Motor neuron (in vitro differentiated cells): ENCODE data around the gene PTPRM. TPM values are rescaled to one million over a fixed set of nuclear protein-coding genes. Genes with fewer than 3 reads are reported as not detected.
"Not testable (repeated sequence)": the region's sequence is repeated elsewhere in the genome, so short reads cannot be mapped to it uniquely, and the experiment has no call there.

Source experiments
- ATAC-seq, 8 experiments: fragments of 200-7000 bp; cut with Tn5 transposase; replicated peaks in 6 of 8; 2 replicates each; pipeline ENCODE4 v1.8.0; 2021; ENCODE audit warnings: mild to moderate bottlenecking in 8 of 8, moderate library complexity in 8 of 8
- H3K27ac ChIP-seq, 2 donors: fragments of 250-450 bp; sonication (Bioruptor Pico); 2 replicates each; pipeline ENCODE4 v1.9.0; 2021; ENCODE audit warnings: antibody characterized with exemption in 2 of 2, mild to moderate bottlenecking in 2 of 2, moderate library complexity in 1 of 2
- H3K4me1 ChIP-seq, 2 donors: fragments of 250-450 bp; sonication (Bioruptor Pico); replicated peaks in 1 of 2; 2 replicates each; pipeline ENCODE4 v1.6.1; 2021; ENCODE audit warnings: antibody characterized with exemption in 2 of 2, mild to moderate bottlenecking in 2 of 2, moderate library complexity in 1 of 2
- H3K4me3 ChIP-seq, 5 donors: fragments of 250-450 bp; sonication (Bioruptor Pico); 2 replicates each; pipeline ENCODE4 v1.9.0; 2021; ENCODE audit warnings: antibody characterized with exemption in 5 of 5, mild to moderate bottlenecking in 5 of 5, moderate library complexity in 4 of 5
- WGBS, 10 experiments: fragments of 450-650 bp; shearing (Covaris generic); methylation state at CpG; one replicate each; pipeline ENCODE4 v1.0.0; 2022; 5-methylcytosine and 5-hydroxymethylcytosine counted together
- in situ Hi-C, 9 experiments: fragments of 400-800 bp; cut with MboI; loops; one replicate each; pipeline ENCODE4 v1.15.0; 2021; ENCODE audit warnings: low sequenced_read_pairs in 9 of 9, low pct_unique_long_range_greater_than_20kb in 2 of 9; ENCODE audit not compliant: unreplicated experiment in 9 of 9
- total RNA-seq, 8 experiments: library from RNA; unstranded; fragments of 300-600 nt; gene quantifications; 2 replicates each; pipeline versions ENCODE4 v1.2.3 to v1.2.4, GENCODE V29; 2022

The PTPRM gene
- total RNA-seq, 8 experiments from 2014 or later = 12.9 to 106 (median 66.9) TPM

DNA sequence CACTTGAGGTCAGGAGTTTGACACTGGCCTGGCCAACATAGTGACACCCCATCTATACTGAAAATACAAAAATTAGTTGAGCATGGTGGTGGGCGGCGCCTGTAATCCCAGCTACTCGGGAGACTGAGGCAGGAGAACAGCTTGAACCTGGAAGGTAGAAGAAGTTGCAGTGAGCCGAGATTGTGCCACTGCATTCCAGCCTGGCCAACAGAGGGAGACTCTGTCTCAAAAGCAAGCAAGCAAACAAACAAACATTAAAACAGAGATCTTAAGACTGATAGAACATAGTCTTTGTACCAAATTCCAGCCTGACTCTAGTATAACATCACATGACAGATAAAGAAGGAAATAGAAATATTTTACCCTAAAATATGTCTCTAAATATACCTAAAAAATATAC lies 168.1 kb downstream of the PTPRM start:
- no peak overlapping the region for H3K27ac ChIP-seq
- ATAC-seq = peak in 3 of 8 experiments; percentile 25 to 63 (median 31)
- in situ Hi-C loops = no loop called here
- 33 to 100% (median 93%) methylated on average over 1 to 4 of the region's 4 CpGs; no CpG with 5 or more reads in 2 of the 10 experiments for WGBS, 10 experiments
- no peaks in the 10 kb centered on the region for H3K4me1 ChIP-seq
- H3K4me3 ChIP-seq = no peak overlapping the region

DNA sequence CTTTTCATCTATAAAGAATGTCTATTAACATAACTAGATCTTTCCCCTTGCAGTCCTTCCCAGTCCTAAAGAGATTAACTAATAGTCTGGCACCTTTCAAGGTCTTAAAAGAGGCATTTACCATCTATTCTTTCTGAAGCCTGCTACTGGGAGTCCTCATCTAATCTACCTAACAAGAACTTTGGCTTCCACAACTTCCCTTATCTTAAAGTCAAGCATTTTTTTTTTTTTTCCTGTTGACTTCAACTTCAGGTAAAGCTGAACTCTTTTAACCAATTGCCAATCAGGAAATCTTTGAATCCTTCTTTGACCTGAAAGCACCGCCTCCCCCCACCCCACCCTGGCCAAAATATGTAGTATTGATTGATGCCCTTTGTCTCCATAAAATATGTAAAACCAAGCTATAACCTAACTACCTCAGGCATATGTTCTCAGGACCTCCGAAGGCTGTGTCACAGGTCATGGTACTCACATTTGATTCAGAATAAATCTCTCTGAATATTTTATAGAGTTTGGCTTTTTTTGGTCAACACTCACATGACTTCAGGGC lies 168.6 kb downstream of the PTPRM start:
- in situ Hi-C loops = no loop called here
- WGBS, 10 experiments = 40 to 100% (median 90%) methylated on average over 1 to 2 of the region's 2 CpGs; no CpG with 5 or more reads in 1 of the 10 experiments
- ATAC-seq = no peak
- Histone ChIP-seq H3K27ac (no peak overlapping the region), H3K4me3 (no peak overlapping the region), H3K4me1 (no peaks in the 10 kb centered on the region)

DNA sequence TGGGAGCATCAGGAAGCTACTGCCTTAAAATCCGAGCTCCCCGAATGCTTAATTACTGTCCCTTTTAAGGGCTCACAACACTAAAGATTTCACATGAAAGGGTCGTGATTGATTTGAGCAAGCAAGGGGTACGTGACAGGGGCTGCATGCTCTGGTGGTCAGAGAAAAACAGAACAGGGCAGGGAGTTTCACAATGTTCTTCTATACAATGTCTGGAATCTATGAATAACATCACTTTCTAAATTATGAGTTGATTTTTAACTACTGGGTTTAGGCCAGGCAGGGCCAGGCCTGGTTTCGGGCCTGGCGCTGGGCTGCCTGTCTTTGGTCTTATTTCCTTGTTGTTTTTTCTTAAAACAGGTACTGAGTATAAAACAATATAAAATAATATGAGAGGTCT lies 169.4 kb downstream of the PTPRM start:
- WGBS, 10 experiments = 60 to 100% (median 89%) methylated on average over 1 to 6 of the region's 6 CpGs; no CpG with 5 or more reads in 1 of the 10 experiments
- H3K27ac ChIP-seq, H3K4me1 ChIP-seq, ATAC-seq, in situ Hi-C loops, H3K4me3 ChIP-seq: not testable (repeated sequence)

DNA sequence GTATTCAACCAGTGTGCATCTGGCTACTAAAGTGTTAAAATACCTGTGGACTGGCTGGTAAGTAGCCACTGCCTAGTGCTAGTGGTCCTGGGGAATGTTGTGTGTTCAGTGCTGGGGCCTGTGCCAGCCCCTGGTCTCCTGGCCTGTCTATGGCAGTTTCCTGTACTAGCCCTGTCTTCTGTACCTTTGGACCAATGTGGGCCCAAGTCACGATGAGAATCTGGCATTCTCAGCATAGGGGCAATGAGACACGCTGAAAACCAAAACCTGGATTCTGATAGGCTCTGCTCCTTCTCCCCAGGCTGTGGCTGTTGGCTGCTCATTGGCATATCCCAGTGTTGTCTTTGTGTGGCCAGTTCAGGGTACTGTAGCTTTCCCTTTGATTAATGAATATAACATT lies 170.4 kb downstream of the PTPRM start:
- 81 to 100% (median 100%) methylated on average over 1 to 2 of the region's 2 CpGs; no CpG with 5 or more reads in 4 of the 10 experiments for WGBS, 10 experiments
- no peak for ATAC-seq
- Histone ChIP-seq H3K4me3 (no peak overlapping the region), H3K27ac (no peak overlapping the region), H3K4me1 (peaks cover 0 to 14% of the 10 kb centered on the region in 2 donors)
- in situ Hi-C loops = no loop called here

DNA sequence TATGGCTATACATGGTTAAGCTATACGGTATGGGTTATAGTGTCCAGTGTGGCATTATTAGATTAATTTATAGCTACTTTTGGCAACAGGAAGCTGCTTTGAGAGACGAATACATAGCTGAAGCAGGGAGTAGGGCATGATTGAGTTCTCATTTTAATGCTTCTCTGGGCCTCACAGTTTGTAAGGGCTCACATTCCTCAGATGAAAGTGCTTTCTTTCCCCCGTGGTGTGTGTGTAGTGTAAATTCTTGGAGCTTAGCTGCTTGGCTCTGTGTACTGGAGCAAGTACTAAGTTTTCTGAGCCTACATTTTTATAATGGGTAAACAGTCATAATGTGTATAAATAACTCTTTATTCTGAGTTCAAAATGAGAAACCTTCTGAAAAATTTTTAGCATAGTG lies 173.7 kb downstream of the PTPRM start:
- Histone ChIP-seq H3K4me1 (peaks cover 0 to 14% of the 10 kb centered on the region in 2 donors), H3K4me3 (no peak overlapping the region), H3K27ac (no peak overlapping the region)
- in situ Hi-C loops = no loop called here
- ATAC-seq = peak in 3 of 8 experiments; percentile 26 to 94 (median 30)
- 20 to 100% (median 63%) methylated on average over 1 to 3 of the region's 3 CpGs; no CpG with 5 or more reads in 2 of the 10 experiments for WGBS, 10 experiments

DNA sequence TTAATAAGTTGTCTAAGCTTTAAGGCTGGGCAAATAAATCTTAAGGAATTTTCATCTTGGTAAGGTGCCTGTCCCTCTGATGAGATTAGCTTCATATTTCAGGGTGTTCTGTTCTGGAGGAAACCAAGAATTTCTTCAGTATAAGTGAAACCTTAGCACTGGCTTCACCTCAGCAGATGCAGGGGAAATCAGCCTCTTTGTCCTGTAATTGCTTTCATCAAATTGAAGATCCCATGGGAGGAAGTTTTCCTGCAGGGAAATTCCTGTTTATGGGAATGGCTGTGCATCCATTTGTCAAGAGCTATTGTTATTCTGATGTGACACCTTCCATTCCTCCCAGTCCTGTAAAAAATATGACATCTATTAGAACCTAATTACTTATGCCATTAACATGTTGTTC lies 174.5 kb downstream of the PTPRM start:
- in situ Hi-C loops = no loop called here
- peak in 2 of 8 experiments; percentile 6 to 39 for ATAC-seq
- no peak overlapping the region for H3K27ac ChIP-seq
- H3K4me3 ChIP-seq = no peak overlapping the region
- peaks cover 0 to 14% of the 10 kb centered on the region in 2 donors for H3K4me1 ChIP-seq

DNA sequence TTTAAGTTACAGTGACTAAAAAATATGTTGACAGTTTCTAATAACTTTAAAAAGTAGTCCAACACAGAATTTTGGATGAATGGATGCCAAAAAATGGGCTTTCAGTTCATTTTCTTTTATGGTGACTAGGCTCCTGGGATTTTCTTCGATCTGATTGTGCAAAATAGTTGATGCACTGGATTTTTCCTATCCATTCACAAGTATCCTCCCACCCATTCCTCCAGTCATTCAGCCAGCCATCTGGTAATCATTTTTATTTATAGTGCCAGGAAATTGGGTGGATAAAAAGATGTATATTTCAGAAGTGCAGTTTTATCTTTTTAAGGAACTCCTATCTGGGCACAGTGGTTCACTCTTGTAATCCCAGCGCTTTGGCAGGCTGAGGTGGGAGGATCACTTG lies 175.1 kb downstream of the PTPRM start:
- 0 to 90% (median 82%) methylated on average over 1 to 2 of the region's 2 CpGs; no CpG with 5 or more reads in 3 of the 10 experiments for WGBS, 10 experiments
- peak in 2 of 8 experiments; percentile 47 to 71 for ATAC-seq
- in situ Hi-C loops = no loop called here
- Histone ChIP-seq H3K4me3 (no peak overlapping the region), H3K27ac (no peak overlapping the region), H3K4me1 (peaks cover 0 to 14% of the 10 kb centered on the region in 2 donors)

DNA sequence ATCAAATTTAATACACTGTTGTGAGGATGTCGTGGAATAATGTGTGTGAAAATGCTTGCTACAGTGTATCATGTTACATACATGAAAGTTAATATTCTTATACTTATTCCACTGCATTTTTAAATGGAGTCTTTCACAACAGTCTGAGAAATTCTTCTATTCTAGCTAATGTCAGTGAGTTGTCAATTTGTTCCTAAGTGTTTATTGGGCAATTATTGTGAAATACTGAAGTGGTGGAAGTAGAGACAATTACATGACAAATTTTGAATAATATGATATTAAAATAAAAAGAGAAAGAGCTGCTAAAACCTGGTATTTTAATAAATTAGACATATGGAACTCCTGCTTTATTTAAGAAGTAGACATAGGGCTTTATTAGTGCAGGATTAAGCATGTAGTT lies 176.1 kb downstream of the PTPRM start:
- 33 to 100% (median 86%) methylated on average over 1 of the region's 1 CpG; no CpG with 5 or more reads in 2 of the 10 experiments for WGBS, 10 experiments
- H3K4me3 ChIP-seq = no peak overlapping the region
- no peak for ATAC-seq
- peaks cover 0 to 14% of the 10 kb centered on the region in 2 donors for H3K4me1 ChIP-seq
- in situ Hi-C loops = no loop called here
- no peak overlapping the region for H3K27ac ChIP-seq

DNA sequence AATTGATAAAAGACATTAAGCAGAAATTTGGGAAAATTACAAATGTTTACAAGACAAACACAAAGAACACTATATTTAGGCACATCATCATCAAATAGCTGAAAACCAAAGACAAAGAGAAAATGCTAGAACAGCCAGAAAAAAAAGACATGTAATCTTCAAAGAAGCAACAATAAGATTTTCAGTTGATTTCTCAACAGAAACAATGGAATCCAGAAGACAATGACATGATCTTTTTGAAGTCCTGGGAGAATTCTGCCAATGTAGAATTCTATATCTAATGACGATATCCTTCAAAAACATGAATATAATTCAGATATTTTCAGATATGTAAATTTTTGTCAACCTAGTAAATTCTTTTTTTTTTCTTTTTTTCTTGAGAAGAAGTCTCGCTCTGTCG lies 179.0 kb downstream of the PTPRM start:
- WGBS, 10 experiments = 86 to 100% (median 100%) methylated on average over 1 to 3 of the region's 3 CpGs; no CpG with 5 or more reads in 1 of the 10 experiments
- ATAC-seq = no peak
- in situ Hi-C loops = no loop called here
- no peak overlapping the region for H3K4me3 ChIP-seq
- peaks cover 0 to 13% of the 10 kb centered on the region in 2 donors for H3K4me1 ChIP-seq
- H3K27ac ChIP-seq = no peak overlapping the region

DNA sequence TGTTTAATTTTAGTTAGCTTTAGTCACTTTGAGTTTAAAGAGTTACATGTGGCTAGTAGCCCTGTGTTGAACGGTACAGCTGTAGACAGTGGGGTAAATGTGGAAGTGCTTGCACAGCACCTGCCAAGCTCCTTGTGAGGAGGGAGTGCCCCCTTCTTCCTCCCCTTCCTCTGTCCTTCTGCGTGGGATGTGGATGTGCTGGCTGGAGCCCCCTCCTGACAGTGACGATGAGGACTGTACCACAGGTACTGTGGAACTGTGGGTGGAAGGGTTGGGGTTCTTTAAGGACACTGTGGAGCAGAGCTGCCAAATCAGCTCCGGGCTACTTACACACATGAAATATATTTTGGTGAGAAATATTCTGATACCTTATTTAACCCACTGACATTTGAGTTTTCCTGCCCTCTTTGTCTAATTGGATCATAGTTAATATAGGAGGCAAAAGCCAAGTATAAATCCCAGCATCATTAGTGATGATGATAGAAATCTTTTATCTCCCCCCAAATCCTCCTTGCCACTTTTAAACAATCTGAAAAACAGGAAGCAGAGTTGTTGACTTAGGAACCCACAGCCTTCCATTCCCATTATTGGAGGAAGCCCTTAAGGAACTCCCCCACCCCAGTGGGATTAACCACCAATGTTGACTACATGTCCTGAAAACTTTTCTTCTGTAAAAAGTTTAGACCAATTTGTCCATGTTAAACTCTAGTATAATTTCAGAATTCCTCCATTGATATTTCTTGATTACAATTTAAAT lies 181.3 kb downstream of the PTPRM start:
- in situ Hi-C loops = no loop called here
- 47 to 100% (median 86%) methylated on average over 2 to 3 of the region's 4 CpGs; no CpG with 5 or more reads in 3 of the 10 experiments for WGBS, 10 experiments
- H3K27ac ChIP-seq = no peak overlapping the region
- H3K4me3 ChIP-seq = no peak overlapping the region
- no peak for ATAC-seq
- H3K4me1 ChIP-seq = no peaks in the 10 kb centered on the region

DNA sequence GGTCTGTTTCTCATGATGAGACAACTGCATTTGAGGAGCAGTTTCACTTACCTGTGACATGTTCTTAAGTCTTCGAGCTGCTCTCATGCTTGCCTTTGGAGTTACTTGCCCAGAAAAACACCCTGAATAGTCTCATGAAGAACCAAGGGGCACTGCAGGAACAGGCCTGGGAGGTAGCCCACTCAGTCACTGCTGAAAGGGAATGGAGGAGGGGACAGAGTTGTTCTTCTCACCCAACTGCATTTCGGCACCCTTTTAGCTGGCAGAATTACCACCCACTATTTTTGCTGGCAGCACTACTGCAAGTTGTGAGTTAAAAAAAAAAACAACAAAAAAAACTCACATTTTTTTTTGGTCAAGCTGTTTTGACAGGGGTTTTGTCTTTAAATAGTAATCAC lies 181.9 kb downstream of the PTPRM start:
- H3K27ac ChIP-seq = no peak overlapping the region
- H3K4me1 ChIP-seq = no peaks in the 10 kb centered on the region
- in situ Hi-C loops = no loop called here
- no peak for ATAC-seq
- WGBS, 10 experiments = 50 to 100% (median 92%) methylated on average over 1 to 2 of the region's 2 CpGs
- H3K4me3 ChIP-seq = no peak overlapping the region

DNA sequence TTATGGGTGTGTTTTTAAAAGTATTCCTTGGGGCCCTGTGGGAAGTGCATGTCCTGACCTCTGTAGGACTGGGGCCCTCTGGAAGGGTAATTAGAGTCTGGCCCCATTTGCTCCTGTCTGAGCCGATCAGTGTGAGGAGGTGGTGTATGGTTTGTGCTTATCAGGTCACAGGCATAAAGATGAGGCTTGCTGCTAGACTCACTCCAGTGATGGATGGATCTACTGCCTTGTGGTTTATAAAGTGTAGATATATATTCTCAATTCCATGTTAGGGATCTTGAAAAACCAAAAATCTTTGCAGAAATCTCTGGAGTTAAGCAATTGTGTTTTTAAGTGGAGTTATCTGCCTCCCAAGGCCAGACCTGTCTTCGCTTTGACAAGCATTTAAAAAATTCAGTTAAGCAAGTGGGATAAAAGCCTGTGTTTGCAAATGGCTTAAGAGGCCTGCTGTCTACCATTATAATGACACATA lies 182.4 kb downstream of the PTPRM start:
- ATAC-seq = no peak
- H3K4me1 ChIP-seq = no peaks in the 10 kb centered on the region
- H3K4me3 ChIP-seq = no peak overlapping the region
- WGBS, 10 experiments = 36 to 94% (median 81%) methylated on average over 1 to 2 of the region's 2 CpGs; no CpG with 5 or more reads in 4 of the 10 experiments
- in situ Hi-C loops = no loop called here
- no peak overlapping the region for H3K27ac ChIP-seq

DNA sequence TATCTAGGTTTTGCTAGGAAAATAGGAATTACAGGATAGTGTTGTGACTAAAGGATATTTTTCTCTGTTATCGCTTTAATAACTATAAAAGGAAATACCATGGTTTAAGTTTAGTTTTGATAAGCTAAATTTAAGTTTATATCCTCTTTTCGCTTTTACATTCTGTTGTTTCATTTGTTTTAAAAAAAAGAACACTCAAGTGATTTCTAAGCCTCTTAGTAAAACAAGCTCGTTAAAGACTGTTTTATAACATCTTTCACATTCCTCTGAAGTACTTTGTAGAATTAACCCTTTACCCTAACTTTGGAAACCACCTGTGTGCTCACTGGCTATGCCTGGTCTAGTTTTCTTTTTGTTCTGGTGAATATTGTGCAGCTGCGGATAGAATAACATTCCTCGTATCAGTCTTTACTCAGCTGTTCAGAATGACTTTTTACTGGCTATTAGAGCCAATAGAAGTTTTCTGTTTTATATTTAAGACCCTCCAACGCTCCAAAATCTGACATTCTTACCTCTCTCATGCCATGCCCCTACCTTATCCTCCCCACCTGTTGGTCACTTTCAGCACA lies 183.1 kb downstream of the PTPRM start:
- Histone ChIP-seq H3K27ac (no peak overlapping the region), H3K4me1 (no peaks in the 10 kb centered on the region), H3K4me3 (no peak overlapping the region)
- in situ Hi-C loops = loop anchor here in 1 of 9 experiments (25.0 kb wide), 1 partner anchor 163 kb away; no protein-coding TSS in a partner anchor
- ATAC-seq = no peak
- 67 to 92% (median 81%) methylated on average over 2 to 6 of the region's 6 CpGs for WGBS, 10 experiments
